Measurements from ENCODE around the gene DEDD. TPM values are rescaled to one million over a fixed set of nuclear protein-coding genes. Genes with fewer than 3 reads are reported as not detected.
A peak's percentile ranks its signal among the peaks of the same experiment; 100 is the strongest.

DEDD gene
- total RNA-seq, 4 donors from 2014 or later: 40.2 to 60.2 (median 46.3) TPM

DNA sequence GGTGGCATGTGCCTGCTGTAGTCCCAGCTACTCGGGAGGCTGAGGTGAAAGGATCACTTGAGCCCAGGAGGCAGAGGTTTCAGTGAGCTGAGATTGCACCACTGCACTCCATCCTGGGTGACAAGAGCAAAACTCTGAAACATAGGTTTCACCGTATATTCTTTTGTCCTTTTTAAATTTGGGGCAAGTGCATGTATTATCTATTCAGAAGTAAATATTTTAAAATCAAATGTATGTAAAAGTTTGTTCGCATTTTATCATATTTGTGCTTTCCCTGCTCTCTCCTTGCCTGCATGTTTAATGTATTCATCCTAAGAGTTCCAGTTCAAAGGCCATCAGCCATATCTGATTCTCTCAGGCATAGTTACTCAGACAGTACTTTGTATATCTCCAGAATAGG lies 13.4 kb upstream of the DEDD start:
- Histone ChIP-seq H3K4me3 (no peak overlapping the region), H3K36me3 (no peaks in the 10 kb centered on the region), H3K27ac (no peak overlapping the region), H3K4me1 (no peaks in the 10 kb centered on the region), H3K27me3 (no peaks in the 10 kb centered on the region), H3K9me3 (no peaks in the 10 kb centered on the region)
- intact Hi-C loops (cut with DNase I; ENCODE audit: low total_unique reads): no loop called here
- in situ Hi-C loops (cut with MboI; ENCODE audit: low sequenced_read_pairs in 4 of 4): no loop called here
- DNase-seq (no peak), ATAC-seq (no peak)
- TF ChIP-seq, protein P1, sequence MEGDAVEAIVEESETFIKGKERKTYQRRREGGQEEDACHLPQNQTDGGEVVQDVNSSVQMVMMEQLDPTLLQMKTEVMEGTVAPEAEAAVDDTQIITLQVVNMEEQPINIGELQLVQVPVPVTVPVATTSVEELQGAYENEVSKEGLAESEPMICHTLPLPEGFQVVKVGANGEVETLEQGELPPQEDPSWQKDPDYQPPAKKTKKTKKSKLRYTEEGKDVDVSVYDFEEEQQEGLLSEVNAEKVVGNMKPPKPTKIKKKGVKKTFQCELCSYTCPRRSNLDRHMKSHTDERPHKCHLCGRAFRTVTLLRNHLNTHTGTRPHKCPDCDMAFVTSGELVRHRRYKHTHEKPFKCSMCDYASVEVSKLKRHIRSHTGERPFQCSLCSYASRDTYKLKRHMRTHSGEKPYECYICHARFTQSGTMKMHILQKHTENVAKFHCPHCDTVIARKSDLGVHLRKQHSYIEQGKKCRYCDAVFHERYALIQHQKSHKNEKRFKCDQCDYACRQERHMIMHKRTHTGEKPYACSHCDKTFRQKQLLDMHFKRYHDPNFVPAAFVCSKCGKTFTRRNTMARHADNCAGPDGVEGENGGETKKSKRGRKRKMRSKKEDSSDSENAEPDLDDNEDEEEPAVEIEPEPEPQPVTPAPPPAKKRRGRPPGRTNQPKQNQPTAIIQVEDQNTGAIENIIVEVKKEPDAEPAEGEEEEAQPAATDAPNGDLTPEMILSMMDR (IDR thresholded peaks at IDR 0.05 in 4 of 5, conservative IDR thresholded peaks at IDR 0.05 in 1 of 5): no peak
- TF ChIP-seq POLR2A (IDR thresholded peaks at IDR 0.05): no peak

DNA sequence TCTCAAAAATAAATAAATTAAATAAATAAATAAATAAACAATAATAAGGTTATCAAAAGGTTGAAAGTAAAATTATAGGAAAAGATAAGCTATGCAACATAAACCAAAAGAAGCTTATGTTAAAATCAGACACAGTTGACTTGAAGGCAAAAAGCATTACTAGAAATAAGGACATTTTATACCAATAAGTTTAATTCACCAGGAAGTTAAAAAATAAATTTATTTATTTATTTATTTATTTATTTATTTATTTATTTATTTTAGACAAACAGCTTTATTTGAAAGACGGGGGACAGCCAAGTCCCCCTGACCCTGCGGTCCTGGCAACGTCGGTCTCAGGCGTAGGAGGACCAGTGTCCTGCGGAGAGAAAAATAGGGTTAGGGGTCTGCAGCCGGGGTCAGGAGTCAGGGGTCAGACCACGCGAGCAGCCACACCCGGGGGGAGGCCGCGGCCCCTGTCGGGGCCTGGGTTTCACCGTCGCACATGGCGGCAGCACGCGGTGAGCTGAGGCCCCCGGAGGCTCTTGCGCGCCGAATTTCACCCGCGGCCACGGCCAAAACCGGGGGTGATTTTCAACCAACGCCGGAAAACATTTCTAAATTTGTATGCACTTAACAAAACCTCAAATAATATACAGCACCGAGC lies 8.4 kb upstream of the DEDD start:
- intact Hi-C loops (cut with DNase I; ENCODE audit: low total_unique reads) (no loop called here), in situ Hi-C loops (cut with MboI; ENCODE audit: low sequenced_read_pairs in 4 of 4) (no loop called here)

DNA sequence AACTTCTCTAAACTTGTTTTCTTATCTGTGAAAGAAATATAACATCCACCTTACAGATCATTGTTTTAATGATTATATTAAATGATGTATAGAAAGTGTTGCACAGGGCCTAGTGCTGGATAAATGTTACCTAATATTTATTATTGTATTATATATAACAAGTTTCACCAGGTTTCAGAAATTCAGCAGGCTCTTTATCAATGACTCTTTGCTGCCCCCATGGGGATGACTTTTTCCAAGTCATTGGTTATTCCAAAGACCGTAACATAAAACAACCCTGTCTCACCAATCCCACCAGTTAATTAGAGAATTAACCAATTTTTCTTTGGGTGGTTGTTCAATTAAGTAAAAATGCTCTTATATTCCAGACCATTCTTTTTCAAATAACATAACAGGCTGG lies 7.3 kb upstream of the DEDD start:
- Histone ChIP-seq H3K4me1 (peaks cover 16 to 24% of the 10 kb centered on the region in 2 donors), H3K36me3 (peaks cover 0 to 1% of the 10 kb centered on the region in 2 donors), H3K9me3 (no peaks in the 10 kb centered on the region), H3K27ac (no peak overlapping the region), H3K4me3 (no peak overlapping the region), H3K27me3 (no peaks in the 10 kb centered on the region)
- DNase-seq (no peak), ATAC-seq (peak in 1 of 2 donors; percentile 24)
- in situ Hi-C loops (cut with MboI; ENCODE audit: low sequenced_read_pairs in 4 of 4): no loop called here
- TF ChIP-seq, protein P1 (IDR thresholded peaks at IDR 0.05 in 4 of 5, conservative IDR thresholded peaks at IDR 0.05 in 1 of 5): peak in 4 of 5 experiments; percentile 16 to 49 (median 31)
- TF ChIP-seq POLR2A (IDR thresholded peaks at IDR 0.05): no peak
- intact Hi-C loops (cut with DNase I; ENCODE audit: low total_unique reads): loop anchor here (10.0 kb wide), 1 partner anchor 1105 kb away; the partner anchor contains the start of gene PIGM

More for the DNA sequence above, 8.4 kb upstream of the DEDD start:
- TF ChIP-seq, protein P1 (IDR thresholded peaks at IDR 0.05 in 4 of 5, conservative IDR thresholded peaks at IDR 0.05 in 1 of 5): no peak
- TF ChIP-seq POLR2A (IDR thresholded peaks at IDR 0.05): no peak
- Histone ChIP-seq H3K27me3 (no peaks in the 10 kb centered on the region), H3K9me3 (no peaks in the 10 kb centered on the region), H3K4me1 (peaks cover 16 to 24% of the 10 kb centered on the region in 2 donors), H3K4me3 (no peak overlapping the region), H3K36me3 (no peaks in the 10 kb centered on the region), H3K27ac (no peak overlapping the region)
- DNase-seq (no peak), ATAC-seq (no peak)

DNA sequence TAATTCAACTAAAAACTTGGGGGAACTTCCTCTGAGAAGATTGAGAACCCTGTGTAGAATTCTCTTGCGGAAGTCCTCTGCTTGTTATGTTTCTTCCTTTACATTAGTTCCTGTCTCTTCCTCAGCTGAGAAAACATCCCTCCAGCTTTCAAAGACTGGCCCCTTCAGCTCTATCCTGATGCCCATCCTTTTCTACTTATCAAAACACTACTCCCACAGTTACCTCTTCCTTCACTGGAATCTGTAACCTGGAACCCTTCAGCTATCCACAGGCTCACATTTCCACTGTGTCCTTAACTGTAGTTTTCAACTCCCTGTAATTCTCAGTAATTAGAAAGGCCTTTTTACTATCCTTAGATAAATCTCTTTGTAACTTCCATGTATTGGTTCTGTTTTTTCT lies 6.0 kb upstream of the DEDD start:
- peaks cover 0 to 6% of the 10 kb centered on the region in 2 donors for H3K36me3 ChIP-seq
- in situ Hi-C loops (cut with MboI; ENCODE audit: low sequenced_read_pairs in 4 of 4): no loop called here
- no peak overlapping the region for H3K4me3 ChIP-seq
- ATAC-seq (no peak), DNase-seq (no peak)
- intact Hi-C loops (cut with DNase I; ENCODE audit: low total_unique reads): loop anchor here (10.0 kb wide), 1 partner anchor 1104 kb away; the partner anchor contains the start of gene PIGM
- no peaks in the 10 kb centered on the region for H3K9me3 ChIP-seq
- no peak for TF ChIP-seq POLR2A (IDR thresholded peaks at IDR 0.05)
- TF ChIP-seq, protein P1 (IDR thresholded peaks at IDR 0.05 in 4 of 5, conservative IDR thresholded peaks at IDR 0.05 in 1 of 5): no peak
- H3K27ac ChIP-seq: peak overlapping the region in 2 of 4 donors; percentile 15 to 28
- H3K27me3 ChIP-seq: no peaks in the 10 kb centered on the region
- H3K4me1 ChIP-seq: peaks cover 25 to 33% of the 10 kb centered on the region in 2 donors

All from gastrocnemius medialis (tissue), 4 donors.